Heart left ventricle (tissue), 16 donors: Measurements from ENCODE around the gene PLB1. TPM values are rescaled to one million over a fixed set of nuclear protein-coding genes. Genes with fewer than 3 reads are reported as not detected.
A peak's percentile ranks its signal among the peaks of the same experiment; 100 is the strongest.
"Not testable (repeated sequence)": the region's sequence is repeated elsewhere in the genome, so short reads cannot be mapped to it uniquely, and the experiment has no call there.

Experiments used
- ATAC-seq, 4 donors: fragments of 200-7000 bp; cut with Tn5 transposase; one replicate each; pipeline ENCODE4 v1.9.1; 2020 to 2022; ENCODE audit warnings: moderate library complexity in 4 of 4, mild to moderate bottlenecking in 3 of 4, moderate number of reproducible peaks in 1 of 4
- DNase-seq, 5 donors: peaks; one replicate each; pipeline ENCODE4 v3.0.0-alpha.2; 2020
- H3K27ac ChIP-seq, 12 donors: fragments of 200-600 bp; sonication (generic) in 4 of 12; one replicate each; pipeline versions ENCODE4 v1.5.0 to v1.8.0; 2016 to 2022; ENCODE audit warnings: mild to moderate bottlenecking in 2 of 12
- H3K27me3 ChIP-seq, 9 donors: fragments of 200-600 bp; sonication (generic) in 2 of 9; one replicate each; pipeline versions ENCODE4 v1.5.1 to v1.8.0; 2016 to 2022; ENCODE audit warnings: mild to moderate bottlenecking in 3 of 9
- H3K36me3 ChIP-seq, 9 donors: fragments of 200-600 bp; sonication (generic) in 2 of 9; one replicate each; pipeline versions ENCODE4 v1.5.0 to v1.8.0; 2018 to 2022; ENCODE audit warnings: mild to moderate bottlenecking in 2 of 9
- H3K4me1 ChIP-seq, 12 donors: fragments of 200-600 bp; sonication (generic) in 4 of 12; one replicate each; pipeline versions ENCODE4 v1.5.0 to v1.8.0; 2016 to 2022; ENCODE audit warnings: mild to moderate bottlenecking in 3 of 12
- H3K4me3 ChIP-seq, 12 donors: fragments of 200-600 bp; sonication (generic) in 4 of 12; one replicate each; pipeline versions ENCODE4 v1.5.0 to v1.8.0; 2017 to 2022; ENCODE audit warnings: mild to moderate bottlenecking in 9 of 12, moderate library complexity in 4 of 12
- H3K9me3 ChIP-seq, 12 donors: fragments of 200-600 bp; sonication (generic) in 4 of 12; one replicate each; pipeline versions ENCODE4 v1.5.0 to v1.8.0; 2016 to 2022; ENCODE audit warnings: mild to moderate bottlenecking in 1 of 12
- POLR2A ChIP-seq, 2 donors: fragments of 450-650 bp; IDR thresholded peaks; one replicate each; pipeline ENCODE4 v1.6.1; 2017; ENCODE audit warnings: antibody characterized with exemption in 2 of 2, mild to moderate bottlenecking in 2 of 2, moderate library complexity in 2 of 2
- WGBS, 4 donors: extraction: QIAGEN DNeasy Blood & Tissue Kit in 2 of 4; methylation state at CpG; one replicate each; pipeline versions ENCODE4 v1.1.5 to v1.1.7; 2013 to 2018; 5-methylcytosine and 5-hydroxymethylcytosine counted together
- intact Hi-C, 10 donors: fragments of 100-400 bp; cut with DNase I; formaldehyde crosslinking; loops; one replicate each; pipeline versions ENCODE4 v1.11.1 to v1.14.2; 2022
- polyA plus RNA-seq, 2 donors: library from polyadenylated mRNA; stranded (reverse); fragments of 200-250 nt; gene quantifications; one replicate each; pipeline ENCODE4 v1.2.3, GENCODE V29; 2013
- total RNA-seq, 9 donors: library from RNA; depleted of rRNA in 2 of 9; stranded (reverse); fragments of >200 nt in 2 of 9; fragmentation: NEBNext Ultra II Directional in 3 of 9; extraction: Animal tissue kit (Norgen Biotek cat#: 25700) in 3 of 9; gene quantifications; one replicate each; pipeline versions ENCODE4 v1.1.0 to v1.2.4, GENCODE V29; 2016 to 2023
- TF ChIP-seq, protein P1 (sequence below), 12 donors: fragments of 200-600 bp; sonication (generic) in 4 of 12; IDR thresholded peaks; one replicate each; pipeline versions ENCODE4 v1.5.0 to v1.8.0; 2018 to 2022; ENCODE audit warnings: antibody characterized with exemption in 12 of 12, mild to moderate bottlenecking in 5 of 12
- donor health status: ischemic (EF 13 %, LVEDD 7.1; RV severe dilation, severe dysfunction).
- donor health status: healthy with polysubstance abuse.
- donor health status: DM: no; HTN: yes; CAD: no.
- donor health status: DM: no; HTN: no; CAD: no.
- donor health status: ischemic (EF 25% LVEDD 6.9; RV normal size, moderate dysfunction).
- donor health status: ischemic (EF 25% LVEDD 5.7; RV mildly dilated, moderate dysfunction).
- donor health status: healthy.
- donor health status: DM: yes; HTN: yes; CAD: no.
- donor health status: ischemic (EF 35%, LVEDD 5.7; RV mildly dilated, moderate dysfunction).
- donor health status: nonischemic (EF 11% LVEDD 7.7; RV severe dilation, severe dysfunction).
- donor health status: DM: yes; HTN: yes; CAD: no.
- donor health status: PGD.
- donor health status: ischemic (EF 29% LVEDD 5.4; RV normal size, mild dysfunction).
- donor health status: nonischemic (EF 23%, LVEDD 6.1; RV moderate dilation, normal function).

Gene PLB1
- total and polyA plus RNA-seq, 11 donors: 0.35 to 5.5 (median 1.3) TPM

DNA sequence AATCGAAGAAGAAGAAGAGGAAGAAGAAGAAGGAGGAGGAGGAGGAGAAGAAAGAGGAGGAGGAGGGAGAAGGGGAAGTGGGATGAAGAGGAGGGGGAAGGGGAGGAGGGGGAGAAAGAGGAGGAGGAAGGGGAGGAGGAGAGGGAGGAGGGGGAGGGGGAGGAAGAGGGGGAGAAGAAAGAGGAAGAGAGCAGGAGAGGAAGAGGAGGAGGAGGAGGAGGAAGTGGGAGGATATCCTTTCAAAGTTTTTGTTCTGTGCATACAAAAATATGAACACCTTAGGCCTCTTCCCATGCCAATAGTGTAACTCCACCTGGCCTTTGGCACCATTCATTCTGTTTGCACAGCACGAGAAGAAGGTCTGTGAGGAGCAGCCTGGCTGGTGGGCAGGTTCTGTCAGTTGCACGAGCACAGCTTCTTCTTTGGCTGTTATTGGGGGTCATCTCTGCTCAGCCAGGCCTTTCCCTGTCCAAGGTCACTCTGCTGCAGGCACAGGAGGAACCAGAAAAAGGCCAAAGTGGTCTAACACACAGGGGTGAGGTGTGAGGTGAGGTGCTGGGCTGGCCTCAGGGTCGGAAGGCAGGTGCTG is 25.8 kb upstream of the PLB1 start:
- H3K36me3 ChIP-seq: no peaks in the 10 kb centered on the region
- no peaks in the 10 kb centered on the region for H3K9me3 ChIP-seq
- no peak overlapping the region for H3K4me3 ChIP-seq
- ATAC-seq (peak in 1 of 4 donors; percentile 18), DNase-seq (no peak)
- intact Hi-C loops: no loop called here
- TF ChIP-seq, protein P1, sequence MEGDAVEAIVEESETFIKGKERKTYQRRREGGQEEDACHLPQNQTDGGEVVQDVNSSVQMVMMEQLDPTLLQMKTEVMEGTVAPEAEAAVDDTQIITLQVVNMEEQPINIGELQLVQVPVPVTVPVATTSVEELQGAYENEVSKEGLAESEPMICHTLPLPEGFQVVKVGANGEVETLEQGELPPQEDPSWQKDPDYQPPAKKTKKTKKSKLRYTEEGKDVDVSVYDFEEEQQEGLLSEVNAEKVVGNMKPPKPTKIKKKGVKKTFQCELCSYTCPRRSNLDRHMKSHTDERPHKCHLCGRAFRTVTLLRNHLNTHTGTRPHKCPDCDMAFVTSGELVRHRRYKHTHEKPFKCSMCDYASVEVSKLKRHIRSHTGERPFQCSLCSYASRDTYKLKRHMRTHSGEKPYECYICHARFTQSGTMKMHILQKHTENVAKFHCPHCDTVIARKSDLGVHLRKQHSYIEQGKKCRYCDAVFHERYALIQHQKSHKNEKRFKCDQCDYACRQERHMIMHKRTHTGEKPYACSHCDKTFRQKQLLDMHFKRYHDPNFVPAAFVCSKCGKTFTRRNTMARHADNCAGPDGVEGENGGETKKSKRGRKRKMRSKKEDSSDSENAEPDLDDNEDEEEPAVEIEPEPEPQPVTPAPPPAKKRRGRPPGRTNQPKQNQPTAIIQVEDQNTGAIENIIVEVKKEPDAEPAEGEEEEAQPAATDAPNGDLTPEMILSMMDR (IDR thresholded peaks at IDR 0.05): no peak
- no peak for TF ChIP-seq POLR2A (IDR thresholded peaks at IDR 0.05)
- peak overlapping the region in 1 of 12 donors; percentile 18 for H3K27ac ChIP-seq
- 64 to 75% (median 67%) methylated on average over 4 of the region's 4 CpGs for WGBS, 4 donors
- peaks cover 0 to 23% (median 0%) of the 10 kb centered on the region in 12 donors for H3K4me1 ChIP-seq
- no peaks in the 10 kb centered on the region for H3K27me3 ChIP-seq

DNA sequence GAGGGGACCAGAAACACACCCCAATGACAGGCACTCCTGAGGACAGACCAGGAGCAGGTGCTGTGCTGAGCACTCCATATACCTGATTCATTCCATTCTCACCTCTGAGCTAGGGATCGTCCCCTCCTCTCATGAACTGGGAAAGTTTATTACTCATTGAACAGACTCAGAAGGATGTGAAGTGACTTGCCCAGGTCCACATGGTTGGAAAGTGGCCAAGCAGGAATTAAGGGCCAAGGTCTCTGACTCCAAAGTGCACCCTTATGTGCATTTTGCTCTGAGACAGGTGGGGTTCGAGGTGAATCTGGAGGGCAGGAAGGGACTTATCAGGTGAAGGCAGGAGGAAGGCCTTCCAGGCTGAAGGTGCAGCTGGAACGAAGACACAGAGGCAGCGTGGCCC is 25.1 kb upstream of the PLB1 start:
- peaks cover 0 to 15% (median 0%) of the 10 kb centered on the region in 12 donors for H3K4me1 ChIP-seq
- no peak for ATAC-seq
- no peaks in the 10 kb centered on the region for H3K9me3 ChIP-seq
- H3K36me3 ChIP-seq: no peaks in the 10 kb centered on the region
- TF ChIP-seq POLR2A (IDR thresholded peaks at IDR 0.05): no peak
- TF ChIP-seq, protein P1 (IDR thresholded peaks at IDR 0.05): no peak
- H3K4me3 ChIP-seq: no peak overlapping the region
- no peaks in the 10 kb centered on the region for H3K27me3 ChIP-seq
- H3K27ac ChIP-seq: peak overlapping the region in 1 of 12 donors; percentile 18
- intact Hi-C loops: no loop called here
- no peak for DNase-seq
- WGBS, 4 donors: 93 to 96% (median 95%) methylated on average over 4 of the region's 4 CpGs

DNA sequence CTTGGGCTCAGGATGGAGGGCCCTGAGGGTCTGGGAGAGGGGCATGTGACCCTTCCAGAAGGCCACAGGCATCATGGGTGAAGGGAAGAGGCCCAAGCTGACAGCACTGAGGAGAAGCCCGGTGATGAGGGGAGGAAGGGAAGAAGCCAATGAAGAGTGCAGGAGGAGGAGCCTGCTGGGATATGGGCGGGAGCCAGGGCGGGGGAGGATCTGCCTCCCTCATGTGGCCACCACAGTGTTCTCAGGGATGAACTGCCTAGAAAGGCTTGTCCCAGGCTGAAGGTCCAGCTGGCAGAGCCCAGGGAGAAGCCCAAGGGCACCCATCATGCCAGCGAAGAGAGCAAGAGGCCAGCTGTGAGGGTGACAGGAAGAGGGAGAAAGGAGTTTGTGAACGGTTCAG is 24.6 kb upstream of the PLB1 start:
- intact Hi-C loops: no loop called here
- peak in 1 of 4 donors; percentile 25 for ATAC-seq
- 79 to 88% (median 86%) methylated on average over 5 of the region's 5 CpGs for WGBS, 4 donors

DNA sequence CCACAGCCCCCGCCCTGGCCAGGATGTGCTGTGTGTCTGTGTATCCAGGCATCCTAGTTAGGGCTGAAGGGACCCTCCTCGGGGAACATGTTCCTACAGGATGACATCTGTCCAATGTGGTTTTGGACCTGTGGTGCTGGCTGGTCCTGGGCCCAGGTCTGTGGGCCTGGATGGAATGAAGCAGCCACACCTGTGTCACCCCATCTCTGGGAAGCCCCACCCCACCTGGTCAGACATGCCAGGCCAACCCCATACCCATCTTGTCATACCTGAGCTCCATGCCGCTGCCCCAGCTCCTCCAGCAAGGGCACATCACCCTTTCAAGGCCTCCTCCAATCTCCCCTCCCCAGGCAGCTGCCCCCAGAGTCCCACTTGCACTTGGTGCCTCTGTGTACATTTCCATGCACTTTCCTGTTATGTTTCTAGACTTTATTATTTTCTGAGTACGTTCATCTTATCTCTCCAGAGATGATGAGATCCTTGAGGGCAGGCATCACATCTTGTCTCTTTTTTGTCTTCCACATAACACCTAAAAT is 24.1 kb upstream of the PLB1 start:
- no peak overlapping the region for H3K27ac ChIP-seq
- no peaks in the 10 kb centered on the region for H3K9me3 ChIP-seq
- H3K4me1 ChIP-seq: peaks cover 0 to 15% (median 0%) of the 10 kb centered on the region in 12 donors
- TF ChIP-seq, protein P1 (IDR thresholded peaks at IDR 0.05): no peak
- no peak for TF ChIP-seq POLR2A (IDR thresholded peaks at IDR 0.05)
- no peak overlapping the region for H3K4me3 ChIP-seq
- no peak for DNase-seq
- ATAC-seq: no peak
- intact Hi-C loops: no loop called here
- H3K27me3 ChIP-seq: no peaks in the 10 kb centered on the region
- 88 to 96% (median 90%) methylated on average over 4 of the region's 4 CpGs for whole genome bisulfite sequencing, 4 donors
- H3K36me3 ChIP-seq: no peaks in the 10 kb centered on the region

More for the DNA sequence above, 24.6 kb upstream of the PLB1 start:
- Histone ChIP-seq H3K4me3 (no peak overlapping the region), H3K27me3 (no peaks in the 10 kb centered on the region), H3K27ac (no peak overlapping the region), H3K4me1 (peaks cover 0 to 15% (median 0%) of the 10 kb centered on the region in 12 donors), H3K36me3 (no peaks in the 10 kb centered on the region), H3K9me3 (no peaks in the 10 kb centered on the region)
- peak in 1 of 5 donors; percentile 63 for DNase-seq
- no peak for TF ChIP-seq POLR2A (IDR thresholded peaks at IDR 0.05)
- TF ChIP-seq, protein P1 (IDR thresholded peaks at IDR 0.05): no peak

DNA sequence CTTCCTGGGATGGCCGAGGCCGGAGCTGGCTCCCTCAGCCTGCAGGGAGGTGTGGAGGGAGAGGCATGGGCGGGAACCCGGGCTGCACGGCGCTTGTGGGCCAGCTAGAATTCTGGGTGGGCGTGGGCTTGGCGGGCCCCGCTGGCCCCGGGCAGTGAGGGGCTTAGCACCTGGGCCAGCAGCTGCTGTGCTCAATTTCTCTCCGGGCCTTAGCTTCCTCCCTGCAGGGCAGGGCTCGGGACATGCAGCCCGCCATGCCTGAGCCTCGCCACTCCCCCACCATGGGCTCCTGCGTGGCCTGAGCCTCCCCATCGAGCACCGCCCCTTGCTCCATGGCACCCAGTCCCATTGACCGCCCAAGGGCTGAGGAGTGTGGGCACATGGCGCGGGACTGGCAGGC is 23.2 kb upstream of the PLB1 start:
- 92 to 96% (median 94%) methylated on average over 17 to 20 of the region's 20 CpGs for WGBS, 4 donors
- H3K9me3 ChIP-seq, H3K27ac ChIP-seq, H3K27me3 ChIP-seq, DNase-seq, H3K36me3 ChIP-seq, H3K4me3 ChIP-seq, ATAC-seq, intact Hi-C loops: not testable (repeated sequence)
- H3K4me1 ChIP-seq: peaks cover 0 to 15% (median 0%) of the 10 kb centered on the region in 12 donors
